H9 (cell line): Measurements from ENCODE around the gene FRYL. TPM values are rescaled to one million over a fixed set of nuclear protein-coding genes. Genes with fewer than 3 reads are reported as not detected.

Experiments
- DNase-seq: peaks from one replicate; pipeline ENCODE4 v3.0.0-alpha.2; 2017
- H2AFZ ChIP-seq: one replicate; pipeline ENCODE4 v1.6.1; 2013; ENCODE audit warnings: mild to moderate bottlenecking, low read length, control low read depth, moderate library complexity
- H2AK5ac ChIP-seq: 2 replicates; pipeline ENCODE4 v1.6.1; 2013; ENCODE audit warnings: low read length, control low read depth, mixed read lengths; ENCODE audit not compliant: insufficient read length
- H2BK120ac ChIP-seq: one replicate; pipeline ENCODE4 v1.6.1; 2013; ENCODE audit warnings: low read depth, mild to moderate bottlenecking, low read length, control low read depth, inconsistent platforms; ENCODE audit not compliant: poor library complexity, severe bottlenecking
- H2BK12ac ChIP-seq: 2 replicates; pipeline ENCODE4 v1.6.1; 2013; ENCODE audit warnings: low read length, control low read depth, mixed read lengths, low read depth; ENCODE audit not compliant: insufficient read length
- H2BK15ac ChIP-seq: 2 replicates; pipeline ENCODE4 v1.6.1; 2013; ENCODE audit warnings: low read depth, low read length, control low read depth
- H2BK20ac ChIP-seq: one replicate; pipeline ENCODE4 v1.6.1; 2013; ENCODE audit warnings: low read depth, mild to moderate bottlenecking, low read length, control low read depth, inconsistent platforms; ENCODE audit not compliant: poor library complexity, severe bottlenecking
- H2BK5ac ChIP-seq: 2 replicates; pipeline ENCODE4 v1.6.1; 2013; ENCODE audit warnings: low read length, control low read depth, mixed read lengths; ENCODE audit not compliant: insufficient read length
- H3K14ac ChIP-seq: 2 replicates; pipeline ENCODE4 v1.6.1; 2013; ENCODE audit warnings: low read length, control low read depth; ENCODE audit not compliant: insufficient read depth
- H3K18ac ChIP-seq: 2 replicates; pipeline ENCODE4 v1.6.1; 2013; ENCODE audit warnings: low read depth, mild to moderate bottlenecking, mixed read lengths, low read length, control low read depth; ENCODE audit not compliant: insufficient read length
- H3K23ac ChIP-seq: 2 replicates; pipeline ENCODE4 v1.6.1; 2013; ENCODE audit warnings: low read length, control low read depth, mixed read lengths, low read depth; ENCODE audit not compliant: insufficient read length
- H3K23me2 ChIP-seq: 2 replicates; pipeline ENCODE4 v1.6.1; 2013; ENCODE audit warnings: low read depth, mild to moderate bottlenecking, mixed read lengths, low read length, control low read depth; ENCODE audit not compliant: insufficient read length, poor library complexity, severe bottlenecking
- H3K27ac ChIP-seq: 2 replicates; pipeline ENCODE4 v1.5.1; 2013; ENCODE audit warnings: low read length, control low read depth, mixed read lengths, low read depth; ENCODE audit not compliant: insufficient read length
- H3K27me3 ChIP-seq: 2 replicates; pipeline ENCODE4 v1.6.1; 2013; ENCODE audit warnings: low read length, control low read depth, inconsistent platforms; ENCODE audit not compliant: insufficient read depth
- H3K4ac ChIP-seq: 2 replicates; pipeline ENCODE4 v1.6.1; 2013; ENCODE audit warnings: low read depth, mild to moderate bottlenecking, control low read depth, inconsistent platforms, low read length, moderate library complexity
- H3K4me1 ChIP-seq: 2 replicates; pipeline ENCODE4 v1.6.1; 2013; ENCODE audit warnings: low read length, control low read depth, inconsistent platforms; ENCODE audit not compliant: insufficient read depth
- H3K4me2 ChIP-seq: 2 replicates; pipeline ENCODE4 v1.6.1; 2013; ENCODE audit warnings: low read length, control low read depth, mixed read lengths; ENCODE audit not compliant: insufficient read length, insufficient read depth
- H3K56ac ChIP-seq: 2 replicates; pipeline ENCODE4 v1.6.1; 2013; ENCODE audit warnings: low read depth, mild to moderate bottlenecking, mixed read lengths, low read length, control low read depth; ENCODE audit not compliant: insufficient read length
- H3K79me1 ChIP-seq: 2 replicates; pipeline ENCODE4 v1.6.1; 2013; ENCODE audit warnings: low read depth, mild to moderate bottlenecking, moderate library complexity, low read length, control low read depth, inconsistent platforms; ENCODE audit not compliant: insufficient read depth, poor library complexity, severe bottlenecking
- H3K79me2 ChIP-seq: 2 replicates; pipeline ENCODE4 v1.6.1; 2013; ENCODE audit warnings: low read length, control low read depth, inconsistent platforms; ENCODE audit not compliant: insufficient read depth
- H3K9ac ChIP-seq: 2 replicates; pipeline ENCODE4 v1.6.1; 2013; ENCODE audit warnings: low read length, control low read depth, mixed read lengths; ENCODE audit not compliant: insufficient read length; ENCODE audit errors: extremely low read depth
- H3K9me3 ChIP-seq: one replicate; pipeline ENCODE4 v1.6.1; 2013; ENCODE audit warnings: low read depth, low read length, inconsistent platforms; ENCODE audit not compliant: control insufficient read depth
- H3T11ph ChIP-seq: one replicate; pipeline ENCODE4 v1.6.1; 2013; ENCODE audit warnings: mild to moderate bottlenecking, low read length, control low read depth, inconsistent platforms
- H4K20me1 ChIP-seq: one replicate; pipeline ENCODE4 v1.6.1; 2013; ENCODE audit not compliant: control insufficient read depth, insufficient read length, insufficient read depth
- H4K5ac ChIP-seq: 2 replicates; pipeline ENCODE4 v1.6.1; 2013; ENCODE audit warnings: low read depth, mild to moderate bottlenecking, mixed read lengths, low read length, control low read depth; ENCODE audit not compliant: insufficient read length
- H4K8ac ChIP-seq: replicated peaks from 2 replicates; pipeline ENCODE4 v1.6.1; 2013; ENCODE audit warnings: low read length, control low read depth, mixed read lengths, low read depth; ENCODE audit not compliant: insufficient read length
- H4K91ac ChIP-seq: 2 replicates; pipeline ENCODE4 v1.6.1; 2013; ENCODE audit warnings: low read depth, mild to moderate bottlenecking, moderate library complexity, mixed read lengths, low read length, control low read depth; ENCODE audit not compliant: insufficient read length
- H3K27ac Mint-ChIP-seq, 3 experiments: 2 replicates in 2 of 3; 3 replicates in 1 of 3; pipeline ENCODE4 v1.8.0; 2020 to 2021; ENCODE audit warnings: mixed read lengths in 3 of 3, mild to moderate bottlenecking in 1 of 3, moderate library complexity in 1 of 3
- H3K27me3 Mint-ChIP-seq: 2 replicates; pipeline ENCODE4 v1.8.0; 2021; ENCODE audit warnings: low read depth, mild to moderate bottlenecking, moderate library complexity, mixed read lengths
- H3K36me3 Mint-ChIP-seq, 3 experiments: 2 replicates in 2 of 3; 3 replicates in 1 of 3; pipeline ENCODE4 v1.8.0; 2020 to 2021; ENCODE audit warnings: low read depth in 3 of 3, mixed read lengths in 3 of 3; ENCODE audit not compliant: insufficient read depth in 1 of 3
- H3K4me1 Mint-ChIP-seq, 2 experiments: 2 replicates each; pipeline ENCODE4 v1.8.0; 2020; ENCODE audit warnings: mixed read lengths in 2 of 2
- H3K4me3 Mint-ChIP-seq, 2 experiments: 2 replicates in 1 of 2; 3 replicates in 1 of 2; pipeline ENCODE4 v1.8.0; 2020 to 2021; ENCODE audit warnings: mild to moderate bottlenecking in 2 of 2, mixed read lengths in 2 of 2, moderate library complexity in 1 of 2
- H3K9me3 Mint-ChIP-seq, 2 experiments: 2 replicates in 1 of 2; 3 replicates in 1 of 2; pipeline ENCODE4 v1.8.0; 2020; ENCODE audit warnings: mild to moderate bottlenecking in 2 of 2, mixed read lengths in 2 of 2, moderate library complexity in 1 of 2
- WGBS: extraction: QIAGEN DNeasy Blood & Tissue Kit; methylation state at CpG from one replicate; pipeline ENCODE4 v1.1.7; 2013; ENCODE audit warnings: missing lambda C conversion rate, low lambda C conversion rate, mixed read lengths; ENCODE audit not compliant: insufficient read length; ENCODE audit errors: extremely low coverage; 5-methylcytosine and 5-hydroxymethylcytosine counted together
- total RNA-seq: library from RNA; stranded (reverse); gene quantifications from 2 replicates; pipeline ENCODE4 v1.2.1, GENCODE V29; 2021
- TF ChIP-seq, protein P1 (sequence below): fragments of 200-600 bp; sonication (generic); conservative IDR thresholded peaks from 3 replicates; pipeline ENCODE4 v1.8.0; 2021; ENCODE audit warnings: antibody characterized with exemption, mild to moderate bottlenecking

FRYL gene
- total RNA-seq, 1 experiment from 2014 or later = 31.5 TPM

- Histone ChIP-seq H3K79me1 (no peaks in the 10 kb centered on the region), H2BK5ac (no peak overlapping the region)
- TF ChIP-seq, protein P1, sequence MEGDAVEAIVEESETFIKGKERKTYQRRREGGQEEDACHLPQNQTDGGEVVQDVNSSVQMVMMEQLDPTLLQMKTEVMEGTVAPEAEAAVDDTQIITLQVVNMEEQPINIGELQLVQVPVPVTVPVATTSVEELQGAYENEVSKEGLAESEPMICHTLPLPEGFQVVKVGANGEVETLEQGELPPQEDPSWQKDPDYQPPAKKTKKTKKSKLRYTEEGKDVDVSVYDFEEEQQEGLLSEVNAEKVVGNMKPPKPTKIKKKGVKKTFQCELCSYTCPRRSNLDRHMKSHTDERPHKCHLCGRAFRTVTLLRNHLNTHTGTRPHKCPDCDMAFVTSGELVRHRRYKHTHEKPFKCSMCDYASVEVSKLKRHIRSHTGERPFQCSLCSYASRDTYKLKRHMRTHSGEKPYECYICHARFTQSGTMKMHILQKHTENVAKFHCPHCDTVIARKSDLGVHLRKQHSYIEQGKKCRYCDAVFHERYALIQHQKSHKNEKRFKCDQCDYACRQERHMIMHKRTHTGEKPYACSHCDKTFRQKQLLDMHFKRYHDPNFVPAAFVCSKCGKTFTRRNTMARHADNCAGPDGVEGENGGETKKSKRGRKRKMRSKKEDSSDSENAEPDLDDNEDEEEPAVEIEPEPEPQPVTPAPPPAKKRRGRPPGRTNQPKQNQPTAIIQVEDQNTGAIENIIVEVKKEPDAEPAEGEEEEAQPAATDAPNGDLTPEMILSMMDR = no peak
Measured at GRCh38 chr4:48554606-48555005, 225.5 kb downstream of the FRYL start.

More at GRCh38 chr4:48554606-48555005, 225.5 kb downstream of the FRYL start:
- Histone ChIP-seq H2AK5ac (no peak overlapping the region), H3K18ac (no peak overlapping the region), H2BK20ac (no peak overlapping the region), H4K20me1 (no peaks in the 10 kb centered on the region), H4K91ac (no peak overlapping the region), H2BK120ac (no peak overlapping the region), H3K56ac (no peak overlapping the region), H3K9me3 (no peaks in the 10 kb centered on the region), H3K27ac (no peak overlapping the region), H3K79me2 (no peaks in the 10 kb centered on the region), H3K23me2 (no peaks in the 10 kb centered on the region), H4K5ac (no peak overlapping the region), H3K23ac (no peak overlapping the region), H3K4ac (no peak overlapping the region), H3K4me2 (no peak overlapping the region), H3K4me1 (no peaks in the 10 kb centered on the region), H3T11ph (no peak overlapping the region), H4K8ac (no peak overlapping the region), H3K14ac (no peak overlapping the region), H2AFZ (no peak overlapping the region), H3K9ac (no peak overlapping the region), H3K27me3 (no peaks in the 10 kb centered on the region), H2BK15ac (no peak overlapping the region), H2BK12ac (no peak overlapping the region)
- Mint-ChIP-seq H3K4me1 (no peaks in the 10 kb centered on the region), H3K9me3 (no peaks in the 10 kb centered on the region; a peak in 1 of 5 replicates), H3K4me3 (no peak overlapping the region), H3K27ac (no peak overlapping the region), H3K36me3 (peaks cover 23 to 52% (median 48%) of the 10 kb centered on the region in 3 experiments), H3K27me3 (no peaks in the 10 kb centered on the region)
- DNase-seq = no peak
- WGBS = no CpG with 5 or more reads among the region's 5 CpGs
